Loucy (cell line): ENCODE measurements around the gene SSX3.
"Not testable (repeated sequence)": the region's sequence is repeated elsewhere in the genome, so short reads cannot be mapped to it uniquely, and the experiment has no call there.

ENCODE experiments used
- CTCF ChIP-seq: fragments of 200-600 bp; sonication (generic); conservative IDR thresholded peaks from 2 replicates; pipeline ENCODE4 v1.5.1; 2014; ENCODE audit warnings: mild to moderate bottlenecking, antibody characterized with exemption, low read length
- EZH2phosphoT487 ChIP-seq: fragments of 200-600 bp; IDR thresholded peaks from 2 replicates; pipeline ENCODE4 v1.6.1; 2018; ENCODE audit warnings: antibody characterized with exemption, mild to moderate bottlenecking, moderate library complexity, borderline replicate concordance

GRCh38 chrX:48313996-48314395 lies 42.5 kb downstream of the SSX3 start:
- TF ChIP-seq CTCF, EZH2phosphoT487: not testable (repeated sequence)
